ES-I3 (cell line): Measurements from ENCODE around the gene TROAP.
"Not testable (repeated sequence)": the region's sequence is repeated elsewhere in the genome, so short reads cannot be mapped to it uniquely, and the experiment has no call there.

Experiments used
- H3K36me3 ChIP-seq: 2 replicates; pipeline ENCODE4 v1.6.1; 2013; ENCODE audit warnings: mild to moderate bottlenecking, low read length, control low read depth, moderate library complexity; ENCODE audit not compliant: insufficient read depth
- H3K4me1 ChIP-seq: 2 replicates; pipeline ENCODE4 v1.6.1; 2013; ENCODE audit warnings: mild to moderate bottlenecking, control low read depth, low read length; ENCODE audit not compliant: insufficient read depth
- H3K9ac ChIP-seq: 2 replicates; pipeline ENCODE4 v1.6.1; 2013; ENCODE audit warnings: low read depth, mild to moderate bottlenecking, low read length, moderate library complexity
- H3K9me3 ChIP-seq: 2 replicates; pipeline ENCODE4 v1.6.1; 2013; ENCODE audit warnings: mild to moderate bottlenecking, low read length, moderate library complexity; ENCODE audit not compliant: control insufficient read depth, insufficient read depth

Gene TROAP

GRCh38 chr12:49301760-49302159 lies 21.3 kb upstream of the TROAP start:
- Histone ChIP-seq H3K9me3 (no peaks in the 10 kb centered on the region), H3K36me3 (no peaks in the 10 kb centered on the region), H3K9ac (no peak overlapping the region), H3K4me1 (no peaks in the 10 kb centered on the region)

GRCh38 chr12:49304161-49304560 lies 18.9 kb upstream of the TROAP start:
- Histone ChIP-seq H3K9me3 (no peaks in the 10 kb centered on the region), H3K4me1 (no peaks in the 10 kb centered on the region), H3K9ac (no peak overlapping the region), H3K36me3 (no peaks in the 10 kb centered on the region)

- H3K9me3 ChIP-seq: no peaks in the 10 kb centered on the region
- H3K9ac ChIP-seq: no peak overlapping the region
- no peaks in the 10 kb centered on the region for H3K4me1 ChIP-seq
- H3K36me3 ChIP-seq: no peaks in the 10 kb centered on the region
Measured at GRCh38 chr12:49305762-49306510, 17.1 kb upstream of the TROAP start.

GRCh38 chr12:49309386-49309785 lies 13.7 kb upstream of the TROAP start:
- no peaks in the 10 kb centered on the region for H3K36me3 ChIP-seq
- no peaks in the 10 kb centered on the region for H3K9me3 ChIP-seq
- no peak overlapping the region for H3K9ac ChIP-seq
- H3K4me1 ChIP-seq: no peaks in the 10 kb centered on the region

GRCh38 chr12:49310451-49311000 lies 12.5 kb upstream of the TROAP start:
- not testable (repeated sequence) for H3K9me3 ChIP-seq, H3K4me1 ChIP-seq, H3K36me3 ChIP-seq, H3K9ac ChIP-seq

- Histone ChIP-seq H3K36me3 (no peaks in the 10 kb centered on the region), H3K4me1 (no peaks in the 10 kb centered on the region), H3K9ac (no peak overlapping the region), H3K9me3 (no peaks in the 10 kb centered on the region)
Measured at GRCh38 chr12:49314811-49315210, 8.2 kb upstream of the TROAP start.

- not testable (repeated sequence) for H3K4me1 ChIP-seq, H3K36me3 ChIP-seq, H3K9me3 ChIP-seq, H3K9ac ChIP-seq
Measured at GRCh38 chr12:49317118-49317517, 5.9 kb upstream of the TROAP start.

- H3K36me3 ChIP-seq, H3K9ac ChIP-seq, H3K9me3 ChIP-seq, H3K4me1 ChIP-seq: not testable (repeated sequence)
Measured at GRCh38 chr12:49320411-49321103, 2.5 kb upstream of the TROAP start.

- Histone ChIP-seq H3K4me1 (no peaks in the 10 kb centered on the region), H3K9ac (peak overlapping the region; percentile 70), H3K9me3 (no peaks in the 10 kb centered on the region), H3K36me3 (no peaks in the 10 kb centered on the region)
Measured at GRCh38 chr12:49322367-49322707, 718 bp upstream of the TROAP start.

- Histone ChIP-seq H3K36me3 (no peaks in the 10 kb centered on the region), H3K9me3 (no peaks in the 10 kb centered on the region), H3K4me1 (no peaks in the 10 kb centered on the region)
Measured at GRCh38 chr12:49323524-49324097, 556 bp downstream of the TROAP start.

GRCh38 chr12:49325606-49326005 lies 2.6 kb downstream of the TROAP start:
- Histone ChIP-seq H3K9ac (no peak overlapping the region), H3K4me1 (no peaks in the 10 kb centered on the region), H3K9me3 (no peaks in the 10 kb centered on the region), H3K36me3 (no peaks in the 10 kb centered on the region)

More at GRCh38 chr12:49323524-49324097, 556 bp downstream of the TROAP start:
- peak overlapping the region; percentile 70 for H3K9ac ChIP-seq

GRCh38 chr12:49327368-49327767 lies 4.3 kb downstream of the TROAP start:
- Histone ChIP-seq H3K9me3 (no peaks in the 10 kb centered on the region), H3K4me1 (no peaks in the 10 kb centered on the region), H3K9ac (no peak overlapping the region), H3K36me3 (no peaks in the 10 kb centered on the region)

- Histone ChIP-seq H3K9ac (no peak overlapping the region), H3K36me3 (no peaks in the 10 kb centered on the region), H3K4me1 (no peaks in the 10 kb centered on the region)
Measured at GRCh38 chr12:49327887-49328286, 4.8 kb downstream of the TROAP start.

GRCh38 chr12:49328816-49329215 lies 5.8 kb downstream of the TROAP start:
- H3K36me3 ChIP-seq: no peaks in the 10 kb centered on the region
- no peaks in the 10 kb centered on the region for H3K4me1 ChIP-seq
- H3K9ac ChIP-seq: no peak overlapping the region
- H3K9me3 ChIP-seq: no peaks in the 10 kb centered on the region

More at GRCh38 chr12:49327887-49328286, 4.8 kb downstream of the TROAP start:
- no peaks in the 10 kb centered on the region for H3K9me3 ChIP-seq
